Adrenal gland (tissue), 5 donors: ENCODE results near the gene TMPRSS11F.

Source experiments
- POLR2A ChIP-seq, 2 donors: fragments of 450-650 bp; IDR thresholded peaks; one replicate each; pipeline ENCODE4 v1.6.1; 2017; ENCODE audit warnings: antibody characterized with exemption in 2 of 2, mild to moderate bottlenecking in 2 of 2, moderate library complexity in 1 of 2
- TF ChIP-seq, protein P1 (sequence below), 6 experiments: fragments of 450-650 bp in 4 of 6; fragments of 200-600 bp in 2 of 6; sonication (generic) in 1 of 6; IDR thresholded peaks; 1 replicate in 5 of 6; 2 replicates in 1 of 6; pipeline versions ENCODE4 v1.5.1 to v1.8.0; 2016 to 2021; ENCODE audit warnings: antibody characterized with exemption in 6 of 6, mild to moderate bottlenecking in 2 of 6, moderate library complexity in 1 of 6
- donor health status: DM: no; HTN: no; CAD: no.

DNA sequence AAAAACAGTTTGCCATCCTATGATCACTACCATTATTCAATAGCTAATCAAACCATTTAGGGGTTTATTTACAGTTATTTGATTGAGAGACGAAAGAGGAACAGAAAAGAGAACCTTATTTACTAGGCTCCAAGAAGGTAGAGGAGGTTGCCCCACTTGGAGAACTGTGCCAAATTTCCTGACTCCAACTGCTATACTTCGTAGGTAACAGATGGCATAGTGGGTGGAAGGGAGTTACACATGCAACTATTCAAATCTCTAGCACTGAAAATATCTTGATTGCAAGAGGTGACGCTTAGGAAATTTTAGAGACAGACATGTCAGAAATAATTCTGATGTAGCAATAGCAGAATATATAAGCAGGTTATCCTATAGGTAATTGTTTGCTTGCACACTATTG is 38.0 kb upstream of the TMPRSS11F start:
- no peak for TF ChIP-seq POLR2A (IDR thresholded peaks at IDR 0.05)
- TF ChIP-seq, protein P1, sequence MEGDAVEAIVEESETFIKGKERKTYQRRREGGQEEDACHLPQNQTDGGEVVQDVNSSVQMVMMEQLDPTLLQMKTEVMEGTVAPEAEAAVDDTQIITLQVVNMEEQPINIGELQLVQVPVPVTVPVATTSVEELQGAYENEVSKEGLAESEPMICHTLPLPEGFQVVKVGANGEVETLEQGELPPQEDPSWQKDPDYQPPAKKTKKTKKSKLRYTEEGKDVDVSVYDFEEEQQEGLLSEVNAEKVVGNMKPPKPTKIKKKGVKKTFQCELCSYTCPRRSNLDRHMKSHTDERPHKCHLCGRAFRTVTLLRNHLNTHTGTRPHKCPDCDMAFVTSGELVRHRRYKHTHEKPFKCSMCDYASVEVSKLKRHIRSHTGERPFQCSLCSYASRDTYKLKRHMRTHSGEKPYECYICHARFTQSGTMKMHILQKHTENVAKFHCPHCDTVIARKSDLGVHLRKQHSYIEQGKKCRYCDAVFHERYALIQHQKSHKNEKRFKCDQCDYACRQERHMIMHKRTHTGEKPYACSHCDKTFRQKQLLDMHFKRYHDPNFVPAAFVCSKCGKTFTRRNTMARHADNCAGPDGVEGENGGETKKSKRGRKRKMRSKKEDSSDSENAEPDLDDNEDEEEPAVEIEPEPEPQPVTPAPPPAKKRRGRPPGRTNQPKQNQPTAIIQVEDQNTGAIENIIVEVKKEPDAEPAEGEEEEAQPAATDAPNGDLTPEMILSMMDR (IDR thresholded peaks at IDR 0.05) = no peak
